ENCODE measurements around the gene RPA3.

- no peak for TF ChIP-seq CTCF (IDR thresholded peaks at IDR 0.05; ENCODE audit: extremely low read depth in 1 of 2, insufficient read depth in 1 of 2, low read depth in 1 of 2, low read length in 2 of 2)
- no peak for TF ChIP-seq FOS (IDR thresholded peaks at IDR 0.05; ENCODE audit: borderline replicate concordance, insufficient read depth, low read length)
- TF ChIP-seq EZH2 (IDR thresholded peaks at IDR 0.05; ENCODE audit: borderline replicate concordance, low read depth, low read length, severe bottlenecking) = no peak
- TF ChIP-seq POLR2AphosphoS5 (IDR thresholded peaks at IDR 0.05; ENCODE audit: insufficient read depth, low read depth, low read length) = no peak
- no peak for TF ChIP-seq POLR2A (IDR thresholded peaks at IDR 0.05; ENCODE audit: low read depth, low read length)
- TF ChIP-seq MYC (IDR thresholded peaks at IDR 0.05; ENCODE audit: low read depth, low read length) = no peak
- TF ChIP-seq MAX (IDR thresholded peaks at IDR 0.05; ENCODE audit: insufficient read depth, insufficient read length) = no peak
- TF ChIP-seq JUN (IDR thresholded peaks at IDR 0.05; ENCODE audit: borderline replicate concordance, insufficient read depth, insufficient read length, low read depth) = no peak
Observed at GRCh38 chr7:7639847-7640220, 78.6 kb downstream of the RPA3 start.
